Measurements from ENCODE around the gene CD6.

- TF ChIP-seq CTCF (IDR thresholded peaks at IDR 0.05): no peak
- no peak for TF ChIP-seq POLR2A (IDR thresholded peaks at IDR 0.05)
These were observed 38.2 kb downstream of the CD6 start for GRCh38 chr11:61009392-61010275.
